ENCODE results near the gene RAB23.

RAB23 gene

GRCh38 chr6:57180596-57180995 lies 41.5 kb downstream of the RAB23 start:
- DNase-seq (no peak), ATAC-seq (no peak)

- ATAC-seq (no peak), DNase-seq (no peak)
Measured at GRCh38 chr6:57177545-57178265, 44.4 kb downstream of the RAB23 start.

GRCh38 chr6:57174511-57174907 lies 47.6 kb downstream of the RAB23 start:
- DNase-seq (no peak), ATAC-seq (no peak)

GRCh38 chr6:57173886-57174510 lies 48.1 kb downstream of the RAB23 start:
- no peak for ATAC-seq
- no peak for DNase-seq

- ATAC-seq (no peak), DNase-seq (peak; percentile 38)
Measured at GRCh38 chr6:57173056-57173885, 48.8 kb downstream of the RAB23 start.

- ATAC-seq (peak; percentile 90), DNase-seq (peak; percentile 92)
Measured at GRCh38 chr6:57172136-57173055, 49.7 kb downstream of the RAB23 start, which contains the start of gene BAG2. TSS of gene BAG2 (plus strand) at chr6:57172326. CDS start at chr6:57172698, 372 bp downstream.

GRCh38 chr6:57165080-57165479 lies 57.0 kb downstream of the RAB23 start:
- ATAC-seq (no peak), DNase-seq (no peak)

GRCh38 chr6:57163956-57164355 lies 58.2 kb downstream of the RAB23 start:
- ATAC-seq (no peak), DNase-seq (no peak)

- DNase-seq: no peak
- no peak for ATAC-seq
Measured at GRCh38 chr6:57162516-57162915, 59.6 kb downstream of the RAB23 start.

- DNase-seq (no peak), ATAC-seq (no peak)
Measured at GRCh38 chr6:57162028-57162427, 60.1 kb downstream of the RAB23 start.

- no peak for DNase-seq
- ATAC-seq: no peak
Measured at GRCh38 chr6:57159127-57159526, 63.0 kb downstream of the RAB23 start.

GRCh38 chr6:57158658-57159057 lies 63.4 kb downstream of the RAB23 start:
- ATAC-seq (peak; percentile 71), DNase-seq (no peak)

- ATAC-seq: peak; percentile 87
Measured at GRCh38 chr6:57147955-57148858, 73.9 kb downstream of the RAB23 start.

GRCh38 chr6:57147401-57147800 lies 74.7 kb downstream of the RAB23 start:
- DNase-seq (no peak), ATAC-seq (no peak)

More at GRCh38 chr6:57147955-57148858, 73.9 kb downstream of the RAB23 start:
- DNase-seq: no peak

GRCh38 chr6:57143690-57144089 lies 78.4 kb downstream of the RAB23 start:
- no peak for ATAC-seq
- no peak for DNase-seq

GRCh38 chr6:57142178-57142525 lies 80.0 kb downstream of the RAB23 start:
- no peak for DNase-seq
- ATAC-seq: no peak

GRCh38 chr6:57141451-57142177 lies 80.5 kb downstream of the RAB23 start:
- ATAC-seq (no peak), DNase-seq (no peak)

GRCh38 chr6:57138026-57138425 lies 84.1 kb downstream of the RAB23 start:
- ATAC-seq (no peak), DNase-seq (no peak)

- DNase-seq (no peak), ATAC-seq (peak; percentile 32)
Measured at GRCh38 chr6:57137350-57137749, 84.8 kb downstream of the RAB23 start.

All from stimulated activated naive CD8-positive, alpha-beta T cell treated with anti-CD3 and anti-CD28 coated beads, Interleukin-15, Interleukin-2, amounts not matched to agents 100 U/mL and 50 U/mL, for 24 hours (primary cell).